Right cardiac atrium (tissue), 5 donors: ENCODE results near the gene DLG2. TPM values are rescaled to one million over a fixed set of nuclear protein-coding genes. Genes with fewer than 3 reads are reported as not detected.
"Not testable (repeated sequence)": the region's sequence is repeated elsewhere in the genome, so short reads cannot be mapped to it uniquely, and the experiment has no call there.

ENCODE experiments used
- ATAC-seq, 2 donors: fragments of 200-7000 bp; cut with Tn5 transposase; one replicate each; pipeline versions ENCODE4 v1.8.0 to v1.9.1; 2020; ENCODE audit warnings: moderate library complexity in 2 of 2, mild to moderate bottlenecking in 1 of 2
- DNase-seq, 3 donors: peaks; one replicate each; pipeline ENCODE4 v3.0.0-alpha.2; 2020
- H3K27ac ChIP-seq: one replicate; pipeline ENCODE4 v1.5.1; 2013; ENCODE audit warnings: mild to moderate bottlenecking, low read length, control low read depth, moderate library complexity
- H3K27me3 ChIP-seq: one replicate; pipeline ENCODE4 v1.6.1; 2013; ENCODE audit not compliant: control insufficient read depth, insufficient read depth
- H3K4me1 ChIP-seq: one replicate; pipeline ENCODE4 v1.6.1; 2013; ENCODE audit warnings: low read length; ENCODE audit not compliant: control insufficient read depth, insufficient read depth
- H3K4me3 ChIP-seq: one replicate; pipeline ENCODE4 v1.5.1; 2013; ENCODE audit warnings: low read length, control low read depth
- H3K9me3 ChIP-seq: one replicate; pipeline ENCODE4 v1.6.1; 2013; ENCODE audit warnings: low read length; ENCODE audit not compliant: control insufficient read depth
- WGBS: extraction: QIAGEN DNeasy Blood & Tissue Kit; methylation state at CpG from one replicate; pipeline ENCODE4 v1.1.7; 2013; 5-methylcytosine and 5-hydroxymethylcytosine counted together
- intact Hi-C, 4 donors: fragments of 100-400 bp; cut with DNase I; formaldehyde crosslinking; loops; one replicate each; pipeline versions ENCODE4 v1.11.0 to v1.14.0; 2022 to 2023
- polyA plus RNA-seq: library from polyadenylated mRNA; stranded (reverse); fragments of 200-250 nt; gene quantifications from one replicate; pipeline ENCODE4 v1.2.3, GENCODE V29; 2013
- total RNA-seq, 4 donors: library from RNA; stranded (reverse); fragmentation: NEBNext Ultra II Directional; extraction: Animal tissue kit (Norgen Biotek cat#: 25700); gene quantifications; one replicate each; pipeline ENCODE4 v1.2.1, GENCODE V29; 2021
- donor health status: healthy with polysubstance abuse.
- donor health status: DM: no; HTN: yes; CAD: no.
- donor health status: DM: no; HTN: no; CAD: no.
- donor health status: DM: no; HTN: yes; CAD: no; lungs with severe emphysema.
- donor health status: DM: yes; HTN: yes; CAD: no.

The DLG2 gene
- total and polyA plus RNA-seq, 5 donors: 2.3 to 10.5 (median 9.4) TPM

- H3K9me3 ChIP-seq: no peaks in the 10 kb centered on the region
- DNase-seq (no peak), ATAC-seq (no peak)
- H3K4me3 ChIP-seq: no peak overlapping the region
- H3K27ac ChIP-seq: no peak overlapping the region
- intact Hi-C loops: no loop called here
- H3K4me1 ChIP-seq: no peaks in the 10 kb centered on the region
- 55% methylated on average over 1 of the region's 1 CpG for WGBS
- H3K27me3 ChIP-seq: no peaks in the 10 kb centered on the region
These were observed 1316.9 kb downstream of the DLG2 start for GRCh38 chr11:84310268-84310667.

GRCh38 chr11:84308491-84308890, 1318.7 kb downstream of the DLG2 start:
- 97% methylated on average over 33 of the region's 33 CpGs for WGBS
- DNase-seq: peak in 2 of 3 donors; percentile 31 to 41
- ATAC-seq, H3K4me1 ChIP-seq, H3K9me3 ChIP-seq, H3K27ac ChIP-seq, H3K27me3 ChIP-seq, intact Hi-C loops, H3K4me3 ChIP-seq: not testable (repeated sequence)

GRCh38 chr11:84300092-84300491, 1327.1 kb downstream of the DLG2 start:
- 47% methylated on average over 1 of the region's 1 CpG for WGBS
- no peak overlapping the region for H3K27ac ChIP-seq
- intact Hi-C loops: no loop called here

GRCh38 chr11:84297570-84297969, 1329.6 kb downstream of the DLG2 start:
- Histone ChIP-seq H3K27ac (no peak overlapping the region), H3K9me3 (no peaks in the 10 kb centered on the region), H3K4me3 (no peak overlapping the region), H3K4me1 (no peaks in the 10 kb centered on the region), H3K27me3 (no peaks in the 10 kb centered on the region)
- WGBS: 91% methylated on average over 2 of the region's 2 CpGs
- DNase-seq (no peak), ATAC-seq (no peak)
- intact Hi-C loops: no loop called here

More at GRCh38 chr11:84300092-84300491, 1327.1 kb downstream of the DLG2 start:
- ATAC-seq (no peak), DNase-seq (no peak)
- Histone ChIP-seq H3K4me3 (no peak overlapping the region), H3K4me1 (no peaks in the 10 kb centered on the region), H3K27me3 (no peaks in the 10 kb centered on the region), H3K9me3 (no peaks in the 10 kb centered on the region)

GRCh38 chr11:84295815-84296214, 1331.3 kb downstream of the DLG2 start:
- ATAC-seq (no peak), DNase-seq (no peak)
- intact Hi-C loops: no loop called here
- Histone ChIP-seq H3K27ac (no peak overlapping the region), H3K4me1 (no peaks in the 10 kb centered on the region), H3K27me3 (no peaks in the 10 kb centered on the region), H3K4me3 (no peak overlapping the region), H3K9me3 (no peaks in the 10 kb centered on the region)
- WGBS: 79% methylated on average over 4 of the region's 4 CpGs

GRCh38 chr11:84292955-84293354, 1334.2 kb downstream of the DLG2 start:
- H3K4me1 ChIP-seq: no peaks in the 10 kb centered on the region
- no peak overlapping the region for H3K27ac ChIP-seq
- ATAC-seq: no peak
- no peaks in the 10 kb centered on the region for H3K27me3 ChIP-seq
- no peaks in the 10 kb centered on the region for H3K9me3 ChIP-seq
- intact Hi-C loops: no loop called here
- no peak overlapping the region for H3K4me3 ChIP-seq
- no peak for DNase-seq
- WGBS: 72% methylated on average over 2 of the region's 2 CpGs

- Histone ChIP-seq H3K4me1 (no peaks in the 10 kb centered on the region), H3K4me3 (no peak overlapping the region), H3K27ac (no peak overlapping the region), H3K9me3 (no peaks in the 10 kb centered on the region), H3K27me3 (no peaks in the 10 kb centered on the region)
- no peak for DNase-seq
- no peak for ATAC-seq
- WGBS: 47% methylated on average over 4 of the region's 4 CpGs
- intact Hi-C loops: no loop called here
These were observed 1335.1 kb downstream of the DLG2 start for GRCh38 chr11:84292006-84292405.

GRCh38 chr11:84290647-84291046, 1336.5 kb downstream of the DLG2 start:
- intact Hi-C loops: no loop called here
- H3K27ac ChIP-seq: no peak overlapping the region

GRCh38 chr11:84289381-84289906, 1337.7 kb downstream of the DLG2 start:
- Histone ChIP-seq H3K27ac (no peak overlapping the region), H3K27me3 (no peaks in the 10 kb centered on the region), H3K4me3 (no peak overlapping the region), H3K9me3 (no peaks in the 10 kb centered on the region), H3K4me1 (no peaks in the 10 kb centered on the region)
- no peak for ATAC-seq
- no peak for DNase-seq
- intact Hi-C loops: no loop called here
- WGBS: 87% methylated on average over 3 of the region's 3 CpGs

More at GRCh38 chr11:84290647-84291046, 1336.5 kb downstream of the DLG2 start:
- no peak for DNase-seq
- H3K4me1 ChIP-seq: no peaks in the 10 kb centered on the region
- no peak for ATAC-seq
- H3K9me3 ChIP-seq: no peaks in the 10 kb centered on the region
- no peaks in the 10 kb centered on the region for H3K27me3 ChIP-seq
- no peak overlapping the region for H3K4me3 ChIP-seq

GRCh38 chr11:84273541-84273940, 1353.6 kb downstream of the DLG2 start:
- 72% methylated on average over 2 of the region's 2 CpGs for WGBS
- no peaks in the 10 kb centered on the region for H3K4me1 ChIP-seq
- no peaks in the 10 kb centered on the region for H3K9me3 ChIP-seq
- intact Hi-C loops: no loop called here
- ATAC-seq (no peak), DNase-seq (no peak)
- H3K27ac ChIP-seq: no peak overlapping the region
- H3K4me3 ChIP-seq: no peak overlapping the region
- no peaks in the 10 kb centered on the region for H3K27me3 ChIP-seq

GRCh38 chr11:84270466-84270865, 1356.7 kb downstream of the DLG2 start:
- no peaks in the 10 kb centered on the region for H3K9me3 ChIP-seq
- no peaks in the 10 kb centered on the region for H3K27me3 ChIP-seq
- H3K4me3 ChIP-seq: no peak overlapping the region
- intact Hi-C loops: no loop called here
- no peak for ATAC-seq
- no peaks in the 10 kb centered on the region for H3K4me1 ChIP-seq
- 94% methylated on average over 6 of the region's 6 CpGs for WGBS
- no peak overlapping the region for H3K27ac ChIP-seq
- DNase-seq: no peak

- ATAC-seq (no peak), DNase-seq (no peak)
- H3K27ac ChIP-seq: no peak overlapping the region
- H3K4me3 ChIP-seq: no peak overlapping the region
- no peaks in the 10 kb centered on the region for H3K9me3 ChIP-seq
- no peaks in the 10 kb centered on the region for H3K27me3 ChIP-seq
- 69% methylated on average over 1 of the region's 1 CpG for WGBS
- intact Hi-C loops: no loop called here
- no peaks in the 10 kb centered on the region for H3K4me1 ChIP-seq
These were observed 1363.1 kb downstream of the DLG2 start for GRCh38 chr11:84264066-84264465.
